Heart left ventricle (tissue), 16 donors: Measurements from ENCODE around the gene ZDHHC18. TPM values are rescaled to one million over a fixed set of nuclear protein-coding genes. Genes with fewer than 3 reads are reported as not detected.

Source experiments
- ATAC-seq, 4 donors: fragments of 200-7000 bp; cut with Tn5 transposase; one replicate each; pipeline ENCODE4 v1.9.1; 2020 to 2022; ENCODE audit warnings: moderate library complexity in 4 of 4, mild to moderate bottlenecking in 3 of 4, moderate number of reproducible peaks in 1 of 4
- DNase-seq, 5 donors: peaks; one replicate each; pipeline ENCODE4 v3.0.0-alpha.2; 2020
- H3K27ac ChIP-seq, 12 donors: fragments of 200-600 bp; sonication (generic) in 4 of 12; one replicate each; pipeline versions ENCODE4 v1.5.0 to v1.8.0; 2016 to 2022; ENCODE audit warnings: mild to moderate bottlenecking in 2 of 12
- H3K27me3 ChIP-seq, 9 donors: fragments of 200-600 bp; sonication (generic) in 2 of 9; one replicate each; pipeline versions ENCODE4 v1.5.1 to v1.8.0; 2016 to 2022; ENCODE audit warnings: mild to moderate bottlenecking in 3 of 9
- H3K36me3 ChIP-seq, 9 donors: fragments of 200-600 bp; sonication (generic) in 2 of 9; one replicate each; pipeline versions ENCODE4 v1.5.0 to v1.8.0; 2018 to 2022; ENCODE audit warnings: mild to moderate bottlenecking in 2 of 9
- H3K4me1 ChIP-seq, 12 donors: fragments of 200-600 bp; sonication (generic) in 4 of 12; one replicate each; pipeline versions ENCODE4 v1.5.0 to v1.8.0; 2016 to 2022; ENCODE audit warnings: mild to moderate bottlenecking in 3 of 12
- H3K4me3 ChIP-seq, 12 donors: fragments of 200-600 bp; sonication (generic) in 4 of 12; one replicate each; pipeline versions ENCODE4 v1.5.0 to v1.8.0; 2017 to 2022; ENCODE audit warnings: mild to moderate bottlenecking in 9 of 12, moderate library complexity in 4 of 12
- H3K9me3 ChIP-seq, 12 donors: fragments of 200-600 bp; sonication (generic) in 4 of 12; one replicate each; pipeline versions ENCODE4 v1.5.0 to v1.8.0; 2016 to 2022; ENCODE audit warnings: mild to moderate bottlenecking in 1 of 12
- POLR2A ChIP-seq, 2 donors: fragments of 450-650 bp; IDR thresholded peaks; one replicate each; pipeline ENCODE4 v1.6.1; 2017; ENCODE audit warnings: antibody characterized with exemption in 2 of 2, mild to moderate bottlenecking in 2 of 2, moderate library complexity in 2 of 2
- WGBS, 4 donors: extraction: QIAGEN DNeasy Blood & Tissue Kit in 2 of 4; methylation state at CpG; one replicate each; pipeline versions ENCODE4 v1.1.5 to v1.1.7; 2013 to 2018; 5-methylcytosine and 5-hydroxymethylcytosine counted together
- intact Hi-C, 10 donors: fragments of 100-400 bp; cut with DNase I; formaldehyde crosslinking; loops; one replicate each; pipeline versions ENCODE4 v1.11.1 to v1.14.2; 2022
- polyA plus RNA-seq, 2 donors: library from polyadenylated mRNA; stranded (reverse); fragments of 200-250 nt; gene quantifications; one replicate each; pipeline ENCODE4 v1.2.3, GENCODE V29; 2013
- total RNA-seq, 9 donors: library from RNA; depleted of rRNA in 2 of 9; stranded (reverse); fragments of >200 nt in 2 of 9; fragmentation: NEBNext Ultra II Directional in 3 of 9; extraction: Animal tissue kit (Norgen Biotek cat#: 25700) in 3 of 9; gene quantifications; one replicate each; pipeline versions ENCODE4 v1.1.0 to v1.2.4, GENCODE V29; 2016 to 2023
- TF ChIP-seq, protein P1 (sequence below), 12 donors: fragments of 200-600 bp; sonication (generic) in 4 of 12; IDR thresholded peaks; one replicate each; pipeline versions ENCODE4 v1.5.0 to v1.8.0; 2018 to 2022; ENCODE audit warnings: antibody characterized with exemption in 12 of 12, mild to moderate bottlenecking in 5 of 12
- donor health status: ischemic (EF 13 %, LVEDD 7.1; RV severe dilation, severe dysfunction).
- donor health status: healthy with polysubstance abuse.
- donor health status: DM: no; HTN: yes; CAD: no.
- donor health status: DM: no; HTN: no; CAD: no.
- donor health status: ischemic (EF 25% LVEDD 6.9; RV normal size, moderate dysfunction).
- donor health status: ischemic (EF 25% LVEDD 5.7; RV mildly dilated, moderate dysfunction).
- donor health status: healthy.
- donor health status: DM: yes; HTN: yes; CAD: no.
- donor health status: ischemic (EF 35%, LVEDD 5.7; RV mildly dilated, moderate dysfunction).
- donor health status: nonischemic (EF 11% LVEDD 7.7; RV severe dilation, severe dysfunction).
- donor health status: DM: yes; HTN: yes; CAD: no.
- donor health status: PGD.
- donor health status: ischemic (EF 29% LVEDD 5.4; RV normal size, mild dysfunction).
- donor health status: nonischemic (EF 23%, LVEDD 6.1; RV moderate dilation, normal function).

Gene ZDHHC18
- total and polyA plus RNA-seq, 11 donors: 8.7 to 22.5 (median 12.2) TPM

- 56 to 66% (median 59%) methylated on average over 11 of the region's 11 CpGs for WGBS, 4 donors
- TF ChIP-seq, protein P1, sequence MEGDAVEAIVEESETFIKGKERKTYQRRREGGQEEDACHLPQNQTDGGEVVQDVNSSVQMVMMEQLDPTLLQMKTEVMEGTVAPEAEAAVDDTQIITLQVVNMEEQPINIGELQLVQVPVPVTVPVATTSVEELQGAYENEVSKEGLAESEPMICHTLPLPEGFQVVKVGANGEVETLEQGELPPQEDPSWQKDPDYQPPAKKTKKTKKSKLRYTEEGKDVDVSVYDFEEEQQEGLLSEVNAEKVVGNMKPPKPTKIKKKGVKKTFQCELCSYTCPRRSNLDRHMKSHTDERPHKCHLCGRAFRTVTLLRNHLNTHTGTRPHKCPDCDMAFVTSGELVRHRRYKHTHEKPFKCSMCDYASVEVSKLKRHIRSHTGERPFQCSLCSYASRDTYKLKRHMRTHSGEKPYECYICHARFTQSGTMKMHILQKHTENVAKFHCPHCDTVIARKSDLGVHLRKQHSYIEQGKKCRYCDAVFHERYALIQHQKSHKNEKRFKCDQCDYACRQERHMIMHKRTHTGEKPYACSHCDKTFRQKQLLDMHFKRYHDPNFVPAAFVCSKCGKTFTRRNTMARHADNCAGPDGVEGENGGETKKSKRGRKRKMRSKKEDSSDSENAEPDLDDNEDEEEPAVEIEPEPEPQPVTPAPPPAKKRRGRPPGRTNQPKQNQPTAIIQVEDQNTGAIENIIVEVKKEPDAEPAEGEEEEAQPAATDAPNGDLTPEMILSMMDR (IDR thresholded peaks at IDR 0.05): no peak
- no peak for TF ChIP-seq POLR2A (IDR thresholded peaks at IDR 0.05)
- no peak for ATAC-seq
- intact Hi-C loops: loop anchor here in 2 of 10 donors (5.0 kb wide), 2 partner anchors 34 to 39 kb away; no protein-coding TSS in a partner anchor
- H3K36me3 ChIP-seq: peaks cover 0 to 72% (median 54%) of the 10 kb centered on the region in 9 donors
- no peaks in the 10 kb centered on the region for H3K9me3 ChIP-seq
- DNase-seq: no peak
- peaks cover 12 to 57% (median 49%) of the 10 kb centered on the region in 12 donors for H3K4me1 ChIP-seq
- peak overlapping the region in 2 of 12 donors; percentile 17 to 98 for H3K27ac ChIP-seq
- no peaks in the 10 kb centered on the region for H3K27me3 ChIP-seq
- no peak overlapping the region for H3K4me3 ChIP-seq
Observed at GRCh38 chr1:26781206-26781825, 45.2 kb upstream of the ZDHHC18 start.

GRCh38 chr1:26782521-26783212 is 43.8 kb upstream of the ZDHHC18 start:
- TF ChIP-seq, protein P1 (IDR thresholded peaks at IDR 0.05): no peak
- no peak for TF ChIP-seq POLR2A (IDR thresholded peaks at IDR 0.05)
- Histone ChIP-seq H3K36me3 (peaks cover 0 to 59% (median 40%) of the 10 kb centered on the region in 9 donors), H3K4me1 (peaks cover 12 to 69% (median 59%) of the 10 kb centered on the region in 12 donors), H3K9me3 (no peaks in the 10 kb centered on the region), H3K27ac (peak overlapping the region in 8 of 12 donors; percentile 6 to 100 (median 98)), H3K27me3 (no peaks in the 10 kb centered on the region), H3K4me3 (no peak overlapping the region)
- WGBS, 4 donors: 48 to 64% (median 54%) methylated on average over 3 of the region's 3 CpGs
- no peak for ATAC-seq
- no peak for DNase-seq
- intact Hi-C loops: loop anchor here in 2 of 10 donors (5.0 kb wide), 2 partner anchors 35 to 40 kb away; no protein-coding TSS in a partner anchor

DNA sequence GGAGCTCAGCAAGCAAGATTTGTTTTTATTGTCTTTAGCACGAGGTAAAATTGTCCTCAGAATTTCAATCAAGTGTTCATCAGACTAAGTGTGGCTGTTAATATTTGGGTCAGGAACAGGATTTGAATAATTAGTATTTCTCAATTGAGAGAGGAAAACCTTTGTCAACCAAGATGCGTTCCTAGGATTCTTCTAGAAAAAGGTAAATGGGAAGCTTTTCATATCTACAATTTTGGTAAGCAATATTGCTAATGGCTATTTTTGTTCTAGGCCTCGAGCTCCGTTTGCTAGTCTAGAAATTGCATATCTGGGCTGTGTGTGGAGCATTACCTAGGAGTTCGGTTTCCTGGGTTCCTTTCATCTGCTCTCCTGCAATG is 42.9 kb upstream of the ZDHHC18 start:
- ATAC-seq: no peak
- intact Hi-C loops: loop anchor here in 3 of 10 donors (2.0 to 5.0 kb wide), 4 partner anchors 31 to 41 kb away; no protein-coding TSS in a partner anchor
- H3K4me1 ChIP-seq: peaks cover 12 to 74% (median 62%) of the 10 kb centered on the region in 12 donors
- 57 to 67% (median 62%) methylated on average over 5 of the region's 5 CpGs for WGBS, 4 donors
- no peak for TF ChIP-seq POLR2A (IDR thresholded peaks at IDR 0.05)
- TF ChIP-seq, protein P1 (IDR thresholded peaks at IDR 0.05): no peak
- no peak for DNase-seq
- no peak overlapping the region for H3K4me3 ChIP-seq
- peaks cover 0 to 49% (median 30%) of the 10 kb centered on the region in 9 donors for H3K36me3 ChIP-seq
- no peaks in the 10 kb centered on the region for H3K27me3 ChIP-seq
- H3K9me3 ChIP-seq: no peaks in the 10 kb centered on the region
- peak overlapping the region in 11 of 12 donors; percentile 79 to 100 (median 99) for H3K27ac ChIP-seq
